Frontal cortex (tissue), 4 donors: ENCODE measurements around the gene EPN2. TPM values are rescaled to one million over a fixed set of nuclear protein-coding genes. Genes with fewer than 3 reads are reported as not detected.

Source experiments
- DNase-seq, 2 donors: peaks; one replicate each; pipeline ENCODE4 v3.0.0; 2012; ENCODE audit warnings: low spot score in 2 of 2
- FAIRE-seq: peaks from 2 replicates; lab custom pipeline; 2012; peaks lifted over from hg19 to GRCh38; lab: Jason Lieb, UNC
- total RNA-seq: library from RNA; depleted of rRNA; stranded (reverse); fragments of >200 nt; gene quantifications from one replicate; pipeline ENCODE4 v1.2.3, GENCODE V29; 2014
- donor health status: control.
- donor health status: control.
- donor health status: control.

The EPN2 gene
- total RNA-seq, 1 donor from 2014 or later = 53.0 TPM

DNA sequence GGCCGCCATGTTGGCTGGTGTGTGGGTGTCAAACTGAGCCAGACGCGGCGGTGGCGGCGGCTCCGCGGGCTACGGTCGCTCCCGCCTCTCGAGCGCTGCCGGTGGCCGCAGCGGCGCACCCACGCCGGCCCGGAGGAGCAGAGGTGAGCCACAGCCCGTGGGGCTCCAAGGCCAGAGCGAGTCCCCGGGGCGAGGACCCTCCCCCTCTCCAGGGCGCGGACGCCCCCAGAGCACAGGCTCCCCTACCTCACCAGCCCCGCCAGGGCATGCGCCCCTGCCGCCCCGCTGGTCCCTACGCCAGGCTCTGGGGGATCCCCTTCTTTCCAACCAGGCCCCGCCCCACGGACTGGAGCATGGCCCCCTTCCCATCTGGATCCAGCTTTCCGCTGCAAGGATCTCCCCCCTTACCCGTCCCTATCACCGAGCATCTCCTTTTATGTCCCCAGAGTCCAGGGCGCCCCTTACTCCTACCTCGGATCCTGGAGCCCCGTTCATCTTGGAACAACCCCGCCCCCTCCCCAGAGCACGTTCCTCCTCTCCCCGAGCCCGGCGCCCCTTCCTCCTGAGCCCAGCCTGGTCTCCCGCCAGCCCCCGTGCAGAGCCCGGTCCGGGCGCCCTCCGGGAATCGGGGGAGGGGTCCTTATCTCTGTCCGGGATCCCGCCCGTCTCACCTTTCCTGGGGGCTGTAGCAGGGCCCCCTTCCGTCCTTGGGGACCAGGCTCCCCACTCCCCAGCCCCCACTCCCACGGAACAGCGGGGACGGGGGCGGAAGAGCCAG, 412 bp downstream of the EPN2 start:
- DNase-seq (peak in 1 of 2 donors; percentile 58), FAIRE-seq (no peak)

DNA sequence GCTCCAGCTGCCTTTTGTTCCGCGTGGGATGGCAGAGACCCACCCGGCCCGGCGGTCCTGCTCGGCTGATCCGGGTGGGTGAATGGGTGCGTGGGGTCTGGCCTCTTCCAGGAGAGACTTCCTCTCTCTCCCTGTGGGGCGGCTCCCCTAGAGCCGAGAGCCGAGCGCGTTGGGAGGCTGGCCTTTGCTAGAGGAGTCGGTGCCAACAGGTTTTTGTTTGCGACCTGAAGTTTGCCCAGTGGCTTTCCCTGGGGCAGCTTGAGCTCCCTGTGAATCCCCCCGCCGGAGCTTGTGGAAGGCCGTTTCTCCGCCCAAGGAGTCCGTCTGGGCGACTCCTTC, 970 bp downstream of the EPN2 start:
- FAIRE-seq (no peak), DNase-seq (peak in 1 of 2 donors; percentile 61)

DNA sequence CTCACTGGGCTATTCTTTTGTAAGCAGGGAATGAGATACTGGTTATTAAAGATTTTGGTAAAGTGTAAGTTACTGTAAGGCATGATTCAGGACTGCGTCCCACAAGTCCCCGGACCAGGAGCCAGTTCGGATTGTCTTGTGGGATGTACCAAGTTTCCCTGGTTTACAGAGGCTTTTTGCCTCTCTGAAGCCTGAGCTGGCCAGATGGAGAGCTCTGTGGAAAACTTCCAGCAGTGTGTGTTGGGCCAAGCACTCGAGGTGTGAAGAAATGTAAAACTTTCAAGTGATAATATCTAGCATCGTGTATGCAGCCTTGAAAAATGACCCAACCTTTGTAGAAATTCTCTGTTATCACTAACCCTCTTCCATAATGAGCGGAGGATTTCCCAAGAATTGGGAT, 2.4 kb downstream of the EPN2 start:
- FAIRE-seq (no peak), DNase-seq (no peak)

DNA sequence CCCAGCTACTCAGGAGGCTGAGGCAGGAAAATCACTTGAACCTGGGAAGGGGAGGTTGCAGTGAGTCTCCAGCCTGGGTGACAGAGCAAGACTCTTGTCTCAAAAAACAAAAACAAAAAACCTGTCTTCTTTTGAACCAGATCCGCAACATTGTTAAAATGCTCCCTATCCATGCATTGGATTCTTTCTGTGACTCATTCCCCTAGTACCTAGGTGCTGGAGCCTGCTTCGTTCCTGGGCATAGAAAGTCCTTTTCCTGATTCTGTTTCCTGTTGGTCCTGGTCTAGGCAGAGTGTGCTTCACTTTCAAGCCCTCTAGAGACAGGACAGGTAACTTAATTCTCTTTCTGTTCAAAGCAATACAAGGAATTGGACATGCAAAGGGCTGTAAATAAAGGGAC, 5.2 kb downstream of the EPN2 start:
- DNase-seq = no peak

DNA sequence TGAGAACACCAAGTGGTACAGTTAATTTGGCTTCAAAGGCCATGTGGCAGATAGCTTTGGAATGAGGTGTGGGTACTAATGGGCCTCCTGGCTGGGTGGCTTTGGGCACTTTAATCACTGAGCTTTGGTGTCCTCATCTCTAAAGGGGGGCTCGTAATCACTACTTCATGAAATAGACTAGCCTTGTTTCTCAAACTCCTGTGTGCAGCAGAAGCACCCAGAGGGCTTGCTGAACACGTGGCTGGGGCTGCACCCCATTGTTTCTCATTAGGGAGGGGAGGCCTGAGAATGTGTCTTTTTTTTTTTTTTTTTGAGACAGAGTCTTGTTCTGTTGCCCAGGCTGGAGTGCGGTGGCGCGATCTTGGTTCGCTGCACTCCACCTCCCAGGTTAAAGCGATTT, 5.8 kb downstream of the EPN2 start:
- no peak for DNase-seq

More for the DNA sequence above, 5.2 kb downstream of the EPN2 start:
- no peak for FAIRE-seq

DNA sequence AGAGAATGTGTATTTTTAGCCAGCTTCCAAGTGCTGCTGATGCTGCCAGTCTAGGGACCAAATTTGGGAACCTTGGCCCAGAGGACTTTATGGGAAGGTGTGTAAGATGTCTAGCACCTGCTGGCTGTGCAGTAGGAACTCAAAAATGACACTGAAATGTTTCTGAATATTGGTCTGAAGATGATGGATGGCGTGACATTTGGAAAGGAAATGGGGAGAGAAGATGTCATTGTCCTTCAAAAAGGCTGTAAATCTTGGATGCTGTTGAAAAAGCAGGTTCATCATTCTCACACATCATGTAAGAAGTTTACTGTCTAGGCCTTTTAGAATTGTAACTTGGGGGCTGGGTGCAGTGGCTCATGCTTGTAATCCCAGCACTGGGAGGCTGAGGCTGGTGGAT, 6.7 kb downstream of the EPN2 start:
- DNase-seq = no peak
- FAIRE-seq = no peak

More for the DNA sequence above, 5.8 kb downstream of the EPN2 start:
- FAIRE-seq = no peak

DNA sequence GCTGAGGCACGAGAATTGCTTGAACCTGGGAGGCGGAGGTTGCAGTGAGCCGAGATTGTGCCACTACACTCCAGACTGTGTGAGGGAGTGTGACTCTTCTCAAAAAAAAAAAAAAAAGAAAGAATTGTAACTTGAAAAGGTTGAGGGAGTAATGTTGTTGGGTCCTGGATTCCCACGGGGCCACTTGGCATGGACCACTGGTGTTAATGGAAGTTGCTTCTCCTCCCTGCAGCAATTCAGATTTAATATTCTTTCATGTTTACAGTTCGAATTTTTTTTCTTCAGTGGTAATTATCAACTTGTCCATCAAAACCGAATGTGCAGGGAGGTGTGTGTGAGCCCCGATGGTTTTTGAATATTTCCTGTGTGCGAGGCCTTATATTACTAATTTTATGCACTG, 7.2 kb downstream of the EPN2 start:
- DNase-seq = no peak
- FAIRE-seq = no peak

DNA sequence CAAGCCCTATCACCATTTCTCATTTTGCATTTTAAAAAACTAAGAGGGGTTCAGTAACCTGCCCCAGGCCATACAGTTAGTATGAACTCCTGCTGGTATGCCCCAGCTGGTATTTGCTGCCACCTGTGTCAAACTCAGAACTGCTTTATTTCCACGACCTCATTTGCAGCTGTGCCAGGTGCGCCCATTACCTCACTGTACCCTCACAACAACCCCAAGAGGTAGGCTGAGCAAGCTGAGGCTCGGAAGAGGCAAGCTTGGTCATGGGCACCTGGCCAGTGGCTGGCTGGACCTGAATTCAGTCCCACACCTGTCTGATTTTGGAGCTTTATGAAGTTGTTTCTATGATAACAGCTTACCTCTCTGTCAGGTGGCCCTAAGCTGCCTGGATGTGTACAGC, 7.6 kb downstream of the EPN2 start:
- FAIRE-seq = no peak
- no peak for DNase-seq

DNA sequence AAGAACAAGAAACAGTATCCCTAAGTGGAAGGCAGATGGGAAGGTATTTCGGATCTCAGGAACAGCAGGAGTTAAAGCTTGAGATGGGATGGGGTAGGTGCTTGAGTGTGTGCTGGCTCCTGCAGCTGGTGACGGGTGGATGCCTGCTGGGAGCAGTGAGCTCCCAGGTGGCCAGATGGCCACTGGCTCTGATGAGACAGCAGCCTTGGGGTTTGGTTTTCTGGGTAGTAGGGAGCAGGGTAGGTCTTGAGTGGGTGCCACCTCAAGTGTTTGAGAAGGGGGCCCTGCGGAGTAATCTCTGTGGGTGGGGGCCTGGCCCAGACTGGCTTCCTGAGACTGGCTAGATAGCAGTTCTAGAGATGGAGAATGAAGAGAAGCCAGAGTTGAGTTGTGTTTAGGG, 10.3 kb downstream of the EPN2 start:
- FAIRE-seq (no peak), DNase-seq (no peak)

DNA sequence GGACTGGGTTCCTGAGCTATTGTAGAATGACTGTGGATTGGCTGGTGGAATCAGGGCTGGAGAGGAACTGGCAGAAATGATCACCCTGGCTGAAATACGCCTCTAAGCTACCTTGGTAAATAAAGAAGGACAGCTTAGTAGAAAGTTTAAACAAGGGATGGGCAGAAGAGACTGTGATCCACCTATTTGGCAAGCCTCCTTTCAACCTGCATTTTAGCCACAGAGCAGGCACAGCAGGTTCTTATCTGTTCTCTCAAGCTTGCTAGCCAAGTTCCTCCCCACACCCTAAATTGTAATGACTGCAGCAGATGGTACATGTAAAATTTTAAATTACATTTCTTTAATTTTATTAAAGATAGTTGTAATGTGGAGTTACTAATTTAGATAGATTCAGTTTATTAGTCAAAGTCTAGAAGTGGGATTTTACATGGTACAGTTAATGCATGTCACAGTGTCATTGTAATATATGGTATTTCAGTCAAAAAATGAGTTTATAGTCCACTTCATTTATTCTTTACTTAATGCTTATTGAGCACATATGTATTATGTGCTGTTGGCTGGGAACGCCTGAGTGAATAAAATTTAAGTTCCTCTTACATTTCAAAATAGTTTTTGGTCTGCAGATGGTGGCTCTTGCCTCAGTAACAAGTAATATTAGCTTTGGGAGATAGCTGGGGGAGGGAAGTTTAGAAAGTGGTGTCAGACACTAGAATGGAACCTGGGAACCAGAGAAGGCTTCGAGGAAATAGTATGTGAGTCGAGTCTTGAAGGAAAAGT, 11.2 kb downstream of the EPN2 start:
- DNase-seq (no peak), FAIRE-seq (no peak)

DNA sequence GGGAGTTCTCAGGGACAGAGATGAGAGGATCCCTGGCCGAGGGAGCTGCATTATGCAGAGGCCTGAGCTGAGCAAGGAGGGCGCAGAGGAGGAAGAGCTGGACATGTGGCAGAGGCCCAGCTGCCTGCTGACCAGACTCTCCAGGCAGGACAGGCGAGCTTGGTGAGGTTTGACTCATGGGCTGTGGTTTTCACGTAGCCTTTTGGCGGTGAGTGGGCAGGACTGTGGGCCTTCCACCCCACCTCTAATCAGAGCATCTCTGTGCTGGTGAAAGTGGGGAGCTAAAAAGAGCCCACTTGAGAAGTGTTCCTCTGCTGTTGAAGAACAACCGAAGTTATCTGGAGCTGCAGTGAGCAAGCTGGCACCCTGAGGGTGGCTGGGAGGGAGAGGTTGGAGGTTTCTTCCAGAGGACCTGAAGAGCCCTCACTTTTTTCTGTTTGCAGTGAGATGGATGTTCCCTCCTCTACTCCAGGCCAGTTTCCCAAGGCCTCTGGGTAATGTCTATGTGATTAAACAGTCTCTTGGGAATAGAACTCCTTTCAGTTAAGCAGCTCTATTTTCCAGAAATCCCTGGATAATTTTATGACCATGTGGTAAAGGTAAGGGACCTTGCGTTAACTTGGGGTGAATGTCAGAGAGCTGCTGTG, 11.9 kb downstream of the EPN2 start:
- FAIRE-seq (no peak), DNase-seq (no peak)

DNA sequence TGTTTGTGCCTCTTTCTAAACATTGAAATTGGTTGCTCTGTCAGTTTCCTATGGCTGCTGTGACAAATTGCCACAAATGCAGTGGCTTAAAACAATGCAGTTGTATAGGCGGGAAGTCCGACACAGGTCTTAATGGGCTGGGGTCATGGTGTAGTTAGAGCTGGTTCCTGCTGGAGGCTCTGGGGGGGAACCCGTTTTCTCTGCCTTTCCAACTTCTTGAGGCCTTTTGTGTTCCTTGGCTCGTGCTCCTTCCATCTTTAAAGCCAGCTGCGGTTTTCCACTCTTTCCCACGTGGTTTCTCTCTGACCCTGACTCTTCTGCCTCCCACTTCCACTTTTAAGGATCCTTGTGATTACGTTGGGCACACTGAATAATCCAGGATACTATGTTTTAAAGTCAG, 12.5 kb downstream of the EPN2 start:
- DNase-seq (no peak), FAIRE-seq (no peak)

DNA sequence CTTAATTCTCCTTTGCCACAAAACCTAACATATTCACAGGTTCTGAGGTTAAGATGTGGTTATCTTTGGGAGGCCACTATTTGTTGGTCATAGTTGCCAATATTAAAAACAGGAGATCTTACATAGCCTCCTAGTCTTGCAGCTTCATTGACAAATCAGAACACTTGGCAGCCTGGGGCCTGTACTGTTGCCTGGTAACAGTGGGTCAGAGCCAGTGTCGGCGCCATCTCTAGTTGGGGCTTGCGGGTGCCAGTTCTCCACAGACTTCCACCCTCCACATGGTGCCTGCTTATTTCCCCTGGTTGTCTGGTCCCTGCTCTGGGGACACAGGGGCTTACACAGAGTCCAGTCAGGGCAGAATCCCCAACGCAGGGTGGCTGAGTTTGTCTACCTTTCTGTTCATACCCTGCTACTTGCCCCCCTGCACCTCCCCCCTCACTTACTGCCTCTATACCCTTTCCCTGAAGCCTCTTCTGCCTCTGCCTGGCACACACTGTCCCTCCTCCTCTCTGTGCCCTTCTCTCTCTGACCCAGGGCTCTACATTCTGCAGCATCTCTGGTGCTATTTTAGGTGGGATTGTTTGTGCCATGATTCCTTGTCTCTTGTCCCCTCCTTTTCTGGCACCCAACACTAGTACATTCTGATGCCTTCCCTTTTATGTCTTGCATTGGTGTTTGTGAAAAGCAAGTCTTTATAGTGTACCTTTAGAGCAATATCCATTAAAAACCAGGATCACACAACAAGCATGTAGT, 13.4 kb downstream of the EPN2 start:
- FAIRE-seq (no peak), DNase-seq (no peak)

DNA sequence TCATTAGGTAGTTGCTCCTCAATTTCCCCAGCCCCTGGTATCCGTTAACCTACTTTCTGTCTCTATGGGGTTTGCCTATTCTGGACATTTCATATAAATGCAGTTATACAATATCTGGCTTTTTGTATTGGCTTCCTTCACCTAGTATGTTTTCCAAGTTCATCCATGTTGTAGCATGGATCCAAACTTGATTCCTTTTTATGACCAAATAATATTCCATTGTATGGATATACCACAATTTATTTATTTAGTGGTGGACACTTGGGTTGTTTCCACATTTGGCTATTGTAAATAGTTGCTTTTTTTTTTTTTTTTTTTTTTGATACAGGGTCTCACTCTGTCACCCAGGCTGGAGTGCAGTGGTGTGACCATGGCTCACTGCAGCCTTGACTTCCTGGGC, 15.9 kb downstream of the EPN2 start:
- DNase-seq = no peak
- no peak for FAIRE-seq

DNA sequence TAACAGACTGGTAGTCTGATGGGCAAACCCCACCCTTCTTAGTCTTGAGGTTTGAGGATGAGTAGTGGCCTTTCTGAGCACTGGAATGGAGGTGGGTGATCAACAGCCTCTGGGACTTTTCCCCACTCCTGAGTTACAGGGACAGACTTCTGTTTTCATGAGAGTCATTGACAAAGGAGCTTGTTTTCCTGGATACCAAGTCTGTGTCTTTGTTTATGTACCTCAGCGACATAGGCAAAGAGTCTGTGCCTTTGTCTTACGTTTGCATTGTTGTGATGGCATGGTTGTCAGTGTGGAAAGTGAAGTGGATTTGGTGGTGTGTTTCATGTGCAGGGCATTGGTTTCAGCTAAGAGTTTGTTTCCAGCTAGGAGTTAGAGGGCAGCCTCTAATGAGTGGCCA, 17.5 kb downstream of the EPN2 start:
- FAIRE-seq = no peak

DNA sequence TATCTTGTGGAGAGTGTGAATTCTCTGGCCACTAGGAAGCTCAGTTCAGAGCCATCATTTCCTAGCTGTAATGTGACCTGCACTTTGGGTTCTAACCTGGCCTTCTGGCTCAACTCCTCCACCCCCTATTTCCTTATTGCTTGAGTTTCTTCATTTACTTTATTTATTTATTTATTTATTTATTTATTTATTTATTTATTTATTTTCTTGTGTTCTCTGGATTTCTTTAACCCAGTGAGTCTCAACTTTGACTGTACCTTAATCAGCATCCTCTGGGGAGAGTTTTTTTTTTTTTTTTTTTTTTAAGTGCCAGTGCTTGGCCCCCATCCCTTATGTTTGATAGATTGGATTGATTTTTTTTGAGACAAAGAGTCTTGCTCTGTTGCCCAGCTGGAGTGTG, 18.1 kb downstream of the EPN2 start:
- DNase-seq = no peak
- FAIRE-seq = no peak

More for the DNA sequence above, 17.5 kb downstream of the EPN2 start:
- no peak for DNase-seq

DNA sequence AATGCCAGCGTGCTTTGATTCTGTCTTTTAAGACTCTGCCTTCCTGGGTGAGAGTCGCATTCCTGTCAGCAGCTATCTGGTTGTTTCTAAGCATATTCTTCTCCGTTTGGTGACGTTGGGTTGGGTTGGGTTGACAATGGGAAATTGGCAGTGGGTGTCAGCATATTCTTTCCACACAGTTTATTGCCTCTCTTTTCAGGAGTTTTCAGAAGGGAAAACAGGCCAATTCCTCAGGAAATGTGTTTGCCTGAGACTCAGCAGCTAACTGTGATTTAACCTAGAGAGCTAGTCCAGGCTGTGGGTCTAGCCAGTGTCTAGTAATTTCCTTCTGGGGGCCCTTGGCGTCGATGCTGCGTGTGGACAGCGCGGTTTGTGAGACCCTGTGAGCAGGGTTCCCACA, 21.2 kb downstream of the EPN2 start:
- FAIRE-seq (no peak), DNase-seq (no peak)

DNA sequence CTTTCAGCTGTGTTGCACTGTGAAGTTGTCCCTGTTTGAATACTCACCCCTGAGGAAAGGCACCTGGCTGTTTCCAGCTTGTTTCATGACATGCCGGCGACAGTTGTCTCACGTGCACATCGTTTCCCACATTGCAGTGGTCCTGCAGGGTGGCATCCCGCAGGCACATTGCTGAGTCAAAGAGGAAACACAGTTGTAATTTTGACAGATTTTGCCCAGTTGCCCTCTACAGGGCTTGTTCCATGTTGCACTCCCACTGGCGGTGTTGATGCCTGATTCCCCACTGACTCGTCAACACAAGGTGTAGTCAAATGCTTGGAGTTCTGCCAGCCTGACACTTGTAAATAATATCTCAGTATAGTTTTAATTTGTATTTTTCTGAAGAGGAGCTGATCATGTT, 23.8 kb downstream of the EPN2 start:
- DNase-seq (no peak), FAIRE-seq (no peak)

DNA sequence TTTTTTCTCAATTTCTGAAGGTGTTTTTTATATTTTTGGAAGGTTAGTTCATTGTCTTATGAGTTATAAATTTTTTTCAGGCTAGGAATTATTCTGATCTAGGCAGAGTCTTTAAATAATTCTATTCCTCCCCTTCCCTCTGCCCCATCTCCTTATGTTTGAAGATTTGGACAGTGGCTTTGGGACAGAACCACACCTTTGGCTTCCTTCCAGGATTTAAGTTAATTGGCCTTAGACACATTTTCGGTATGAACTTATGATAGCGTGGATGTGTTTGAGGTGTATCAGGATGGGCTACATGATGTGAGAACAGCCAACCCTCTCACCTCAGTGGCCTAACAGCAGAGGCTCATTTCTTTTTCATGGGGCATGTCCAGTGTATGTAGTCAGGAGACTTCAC, 24.3 kb downstream of the EPN2 start:
- DNase-seq (no peak), FAIRE-seq (no peak)
